Mesendoderm (in vitro differentiated cells): Measurements from ENCODE around the gene NGRN.

Source experiments
- DNase-seq: peaks from one replicate; pipeline ENCODE4 v3.0.0; 2013
- H2AK5ac ChIP-seq: 2 replicates; pipeline ENCODE4 v1.6.1; 2013; ENCODE audit warnings: low read length, inconsistent platforms
- H2BK120ac ChIP-seq: 2 replicates; pipeline ENCODE4 v1.6.1; 2013; ENCODE audit warnings: low read depth, mild to moderate bottlenecking, low read length, moderate library complexity, mixed read lengths
- H2BK15ac ChIP-seq: replicated peaks from 2 replicates; pipeline ENCODE4 v1.6.1; 2013; ENCODE audit warnings: low read depth, mild to moderate bottlenecking, moderate library complexity
- H2BK5ac ChIP-seq: 2 replicates; pipeline ENCODE4 v1.6.1; 2013; ENCODE audit warnings: low read length, inconsistent platforms
- H3K18ac ChIP-seq: 2 replicates; pipeline ENCODE4 v1.6.1; 2013; ENCODE audit warnings: mild to moderate bottlenecking, low read length, mixed read lengths
- H3K23ac ChIP-seq: one replicate; pipeline ENCODE4 v1.6.1; 2013; ENCODE audit warnings: low read length
- H3K27ac ChIP-seq: 2 replicates; pipeline ENCODE4 v1.5.1; 2013; ENCODE audit warnings: low read depth, mild to moderate bottlenecking, inconsistent platforms, low read length, moderate library complexity
- H3K27me3 ChIP-seq: 2 replicates; pipeline ENCODE4 v1.6.1; 2013; ENCODE audit warnings: low read length, control low read depth, mild to moderate bottlenecking, inconsistent platforms; ENCODE audit not compliant: insufficient read depth, poor library complexity
- H3K36me3 ChIP-seq: 2 replicates; pipeline ENCODE4 v1.6.1; 2013; ENCODE audit warnings: low read length, inconsistent platforms; ENCODE audit not compliant: control insufficient read depth, insufficient read depth
- H3K4ac ChIP-seq: one replicate; pipeline ENCODE4 v1.6.1; 2013; ENCODE audit warnings: low read depth, mild to moderate bottlenecking, low read length, moderate library complexity
- H3K4me1 ChIP-seq: 2 replicates; pipeline ENCODE4 v1.6.1; 2013; ENCODE audit warnings: low read depth, low read length, inconsistent platforms; ENCODE audit not compliant: control insufficient read depth
- H3K4me2 ChIP-seq: 2 replicates; pipeline ENCODE4 v1.6.1; 2013; ENCODE audit warnings: low read length
- H3K4me3 ChIP-seq: 2 replicates; pipeline ENCODE4 v1.5.1; 2013; ENCODE audit warnings: mild to moderate bottlenecking, low read length
- H3K56ac ChIP-seq: one replicate; pipeline ENCODE4 v1.6.1; 2013; ENCODE audit warnings: low read length
- H3K79me1 ChIP-seq: 2 replicates; pipeline ENCODE4 v1.6.1; 2013; ENCODE audit warnings: low read length, inconsistent platforms
- H3K79me2 ChIP-seq: 2 replicates; pipeline ENCODE4 v1.6.1; 2013; ENCODE audit warnings: mild to moderate bottlenecking, low read length; ENCODE audit not compliant: control insufficient read depth, insufficient read depth
- H3K9ac ChIP-seq: 2 replicates; pipeline ENCODE4 v1.6.1; 2013; ENCODE audit warnings: low read length, inconsistent platforms
- H4K5ac ChIP-seq: one replicate; pipeline ENCODE4 v1.6.1; 2013; ENCODE audit warnings: low read length
- H4K8ac ChIP-seq: one replicate; pipeline ENCODE4 v1.6.1; 2013; ENCODE audit warnings: low read depth, mild to moderate bottlenecking, control low read depth, low read length, moderate library complexity
- WGBS: extraction: QIAGEN DNeasy Blood & Tissue Kit; methylation state at CpG from one replicate; pipeline ENCODE4 v1.1.7; 2013; ENCODE audit warnings: low lambda C conversion rate, missing lambda C conversion rate; ENCODE audit not compliant: insufficient coverage; ENCODE audit errors: extremely low coverage; 5-methylcytosine and 5-hydroxymethylcytosine counted together

The NGRN gene

DNA sequence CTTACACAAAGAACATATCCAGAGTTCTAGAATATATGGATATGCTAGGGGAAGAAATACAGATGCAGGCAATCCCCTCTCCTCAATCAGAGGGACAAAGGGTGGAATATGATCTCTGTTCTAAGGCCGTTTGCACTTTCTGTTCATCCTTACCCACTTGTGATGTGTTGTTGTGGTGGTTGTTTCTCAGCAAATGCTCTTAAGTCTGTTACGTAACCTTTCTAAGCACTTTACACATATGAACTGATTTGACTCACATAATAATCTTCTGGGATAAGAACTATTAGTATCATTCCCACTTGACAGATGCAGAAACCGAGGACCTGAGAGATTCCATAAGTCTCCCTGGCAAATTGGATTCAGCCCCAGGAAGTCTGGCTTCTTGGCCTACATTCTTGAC lies 40.5 kb downstream of the NGRN start:
- Histone ChIP-seq H3K56ac (no peak overlapping the region), H3K4me1 (no peaks in the 10 kb centered on the region), H3K27me3 (no peaks in the 10 kb centered on the region), H3K79me1 (no peaks in the 10 kb centered on the region), H3K4me3 (no peak overlapping the region), H4K8ac (no peak overlapping the region), H3K36me3 (no peaks in the 10 kb centered on the region), H2BK120ac (no peak overlapping the region), H3K27ac (no peak overlapping the region), H3K23ac (no peak overlapping the region), H2BK15ac (no peak overlapping the region), H2BK5ac (no peak overlapping the region), H4K5ac (no peak overlapping the region), H3K4me2 (no peak overlapping the region), H3K9ac (no peak overlapping the region), H3K4ac (no peak overlapping the region), H3K18ac (no peak overlapping the region), H2AK5ac (no peak overlapping the region), H3K79me2 (no peaks in the 10 kb centered on the region)
- WGBS: no CpG with 5 or more reads among the region's 3 CpGs
- DNase-seq: no peak

DNA sequence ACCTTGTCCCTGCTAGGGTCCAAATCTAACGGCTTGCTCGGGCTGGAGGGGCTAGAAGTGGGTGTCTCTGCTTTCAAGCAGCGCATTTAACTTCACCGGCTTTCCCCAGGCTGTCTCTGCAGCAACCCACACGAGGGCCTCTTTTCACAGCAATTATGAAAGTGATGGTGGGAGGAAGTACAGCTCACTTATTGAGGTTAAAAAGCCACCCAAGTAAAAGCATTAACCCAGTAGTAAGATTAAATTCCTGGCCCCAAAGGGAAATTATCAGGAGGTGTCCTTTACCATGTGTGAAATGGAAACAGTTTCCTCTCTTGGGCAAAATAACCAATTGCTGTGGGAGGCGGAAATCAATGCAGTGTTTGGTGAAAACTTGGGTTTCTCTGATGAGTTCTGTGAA lies 41.1 kb downstream of the NGRN start:
- Histone ChIP-seq H3K27ac (no peak overlapping the region), H3K18ac (no peak overlapping the region), H3K79me1 (no peaks in the 10 kb centered on the region), H3K79me2 (no peaks in the 10 kb centered on the region), H3K9ac (no peak overlapping the region), H2BK5ac (no peak overlapping the region), H3K4me2 (no peak overlapping the region), H3K36me3 (no peaks in the 10 kb centered on the region), H4K8ac (no peak overlapping the region), H3K4me3 (no peak overlapping the region), H2BK120ac (no peak overlapping the region), H2BK15ac (no peak overlapping the region), H3K4me1 (no peaks in the 10 kb centered on the region), H3K27me3 (no peaks in the 10 kb centered on the region), H3K23ac (no peak overlapping the region), H2AK5ac (no peak overlapping the region), H4K5ac (no peak overlapping the region), H3K56ac (no peak overlapping the region), H3K4ac (no peak overlapping the region)
- WGBS: no CpG with 5 or more reads among the region's 6 CpGs
- DNase-seq: no peak

DNA sequence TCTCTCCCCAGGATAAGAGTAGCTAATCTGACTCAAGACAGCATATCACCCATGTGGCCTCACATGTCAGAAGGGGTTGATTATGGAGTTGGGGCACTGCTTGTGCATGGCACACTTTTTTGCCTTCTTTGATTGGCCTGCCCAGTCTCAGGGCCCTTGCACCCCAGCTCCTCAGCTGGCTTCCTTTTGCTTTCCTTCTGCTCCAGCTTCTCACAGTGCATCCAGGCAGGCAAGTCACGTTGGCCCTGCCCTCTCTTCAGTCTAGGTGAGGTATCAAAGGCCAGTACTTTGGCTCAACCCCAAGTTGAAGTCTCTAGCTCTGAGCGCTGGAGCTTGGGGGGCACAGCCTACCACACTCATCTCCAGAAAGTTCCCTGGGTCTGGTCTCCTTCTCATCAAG lies 42.2 kb downstream of the NGRN start:
- no peak overlapping the region for H3K4ac ChIP-seq
- no peak overlapping the region for H2AK5ac ChIP-seq
- no peak overlapping the region for H2BK15ac ChIP-seq
- no peaks in the 10 kb centered on the region for H3K4me1 ChIP-seq
- H3K27me3 ChIP-seq: no peaks in the 10 kb centered on the region
- no peak overlapping the region for H3K9ac ChIP-seq
- no peak overlapping the region for H4K8ac ChIP-seq
- no peak overlapping the region for H3K4me2 ChIP-seq
- H4K5ac ChIP-seq: no peak overlapping the region
- WGBS: no CpG with 5 or more reads among the region's 2 CpGs
- H3K79me1 ChIP-seq: no peaks in the 10 kb centered on the region
- H3K79me2 ChIP-seq: no peaks in the 10 kb centered on the region
- no peak overlapping the region for H3K4me3 ChIP-seq
- H2BK5ac ChIP-seq: no peak overlapping the region
- no peak overlapping the region for H2BK120ac ChIP-seq
- no peaks in the 10 kb centered on the region for H3K36me3 ChIP-seq
- H3K27ac ChIP-seq: no peak overlapping the region
- no peak overlapping the region for H3K56ac ChIP-seq
- H3K18ac ChIP-seq: no peak overlapping the region
- H3K23ac ChIP-seq: no peak overlapping the region
- no peak for DNase-seq

DNA sequence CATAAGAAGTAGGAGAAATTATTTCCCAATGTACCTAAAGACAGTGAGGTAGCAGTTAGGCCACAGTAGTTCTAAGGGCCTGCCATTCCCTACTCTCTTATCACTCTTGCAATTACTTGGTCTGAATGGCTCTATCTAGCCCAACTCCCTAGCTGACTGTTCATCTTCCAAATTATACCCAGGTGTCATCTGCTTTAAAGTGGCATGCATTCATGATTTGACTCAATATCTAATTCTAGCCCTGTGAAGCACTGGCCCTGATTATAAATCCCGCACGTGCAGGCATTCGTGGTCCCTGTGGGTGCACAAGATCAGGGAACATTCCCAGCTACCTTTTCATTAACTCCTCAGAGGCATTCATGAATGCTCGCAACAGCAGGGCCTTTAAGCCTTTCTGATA lies 43.5 kb downstream of the NGRN start:
- H2BK120ac ChIP-seq: no peak overlapping the region
- H3K79me1 ChIP-seq: no peaks in the 10 kb centered on the region
- no peak overlapping the region for H2BK15ac ChIP-seq
- H4K5ac ChIP-seq: no peak overlapping the region
- no peak overlapping the region for H4K8ac ChIP-seq
- H3K4me1 ChIP-seq: no peaks in the 10 kb centered on the region
- no peak overlapping the region for H2AK5ac ChIP-seq
- H3K79me2 ChIP-seq: no peaks in the 10 kb centered on the region
- no peak overlapping the region for H3K4me3 ChIP-seq
- no peak overlapping the region for H3K56ac ChIP-seq
- H3K4me2 ChIP-seq: no peak overlapping the region
- H2BK5ac ChIP-seq: no peak overlapping the region
- DNase-seq: no peak
- H3K36me3 ChIP-seq: no peaks in the 10 kb centered on the region
- no peak overlapping the region for H3K18ac ChIP-seq
- H3K4ac ChIP-seq: no peak overlapping the region
- no peak overlapping the region for H3K23ac ChIP-seq
- no peak overlapping the region for H3K27ac ChIP-seq
- H3K27me3 ChIP-seq: no peaks in the 10 kb centered on the region
- no CpG with 5 or more reads among the region's 4 CpGs for WGBS
- no peak overlapping the region for H3K9ac ChIP-seq

DNA sequence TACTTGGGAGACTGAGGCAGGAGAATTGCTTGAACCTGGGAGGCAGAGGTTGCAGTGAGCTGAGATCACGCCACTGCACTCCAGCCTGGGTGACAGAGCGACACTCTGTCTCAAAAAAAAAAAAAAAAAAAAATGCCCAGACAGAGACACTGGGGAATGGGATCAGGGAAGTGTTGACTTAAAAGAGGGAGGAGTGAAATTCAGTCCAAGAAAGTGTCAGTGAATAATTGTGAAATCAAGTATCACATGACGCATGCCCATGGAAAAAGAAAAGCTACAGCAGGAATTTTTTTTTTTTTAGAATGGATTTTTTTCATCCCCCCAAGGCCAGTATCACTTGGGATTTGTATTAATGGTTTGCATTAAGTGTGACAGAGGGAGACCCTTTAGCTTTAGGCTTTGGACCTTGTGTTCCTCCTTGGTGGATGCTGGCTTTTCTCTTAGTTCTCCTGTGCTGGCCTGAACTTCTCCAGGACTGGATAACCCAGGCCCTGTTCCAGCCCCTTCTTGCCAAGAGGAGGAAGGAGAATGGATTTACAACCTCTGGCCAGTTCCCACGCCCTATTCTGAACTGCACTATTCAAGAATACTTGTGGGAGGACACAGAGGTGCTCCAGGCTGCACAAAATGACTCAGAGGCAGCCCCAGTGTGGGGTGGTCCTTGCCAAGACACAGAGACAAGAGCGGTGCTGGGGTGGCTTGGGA lies 50.0 kb downstream of the NGRN start:
- no CpG with 5 or more reads among the region's 5 CpGs for WGBS
- DNase-seq: no peak
- Histone ChIP-seq H4K8ac (no peak overlapping the region), H3K56ac (no peak overlapping the region), H3K79me2 (no peaks in the 10 kb centered on the region), H3K4ac (no peak overlapping the region), H3K79me1 (no peaks in the 10 kb centered on the region), H3K27me3 (no peaks in the 10 kb centered on the region), H3K4me3 (no peak overlapping the region), H2AK5ac (no peak overlapping the region), H3K27ac (no peak overlapping the region), H2BK120ac (no peak overlapping the region), H3K9ac (no peak overlapping the region), H2BK5ac (no peak overlapping the region), H3K4me2 (no peak overlapping the region), H3K18ac (no peak overlapping the region), H3K23ac (no peak overlapping the region), H4K5ac (no peak overlapping the region), H2BK15ac (no peak overlapping the region), H3K4me1 (no peaks in the 10 kb centered on the region), H3K36me3 (no peaks in the 10 kb centered on the region)

DNA sequence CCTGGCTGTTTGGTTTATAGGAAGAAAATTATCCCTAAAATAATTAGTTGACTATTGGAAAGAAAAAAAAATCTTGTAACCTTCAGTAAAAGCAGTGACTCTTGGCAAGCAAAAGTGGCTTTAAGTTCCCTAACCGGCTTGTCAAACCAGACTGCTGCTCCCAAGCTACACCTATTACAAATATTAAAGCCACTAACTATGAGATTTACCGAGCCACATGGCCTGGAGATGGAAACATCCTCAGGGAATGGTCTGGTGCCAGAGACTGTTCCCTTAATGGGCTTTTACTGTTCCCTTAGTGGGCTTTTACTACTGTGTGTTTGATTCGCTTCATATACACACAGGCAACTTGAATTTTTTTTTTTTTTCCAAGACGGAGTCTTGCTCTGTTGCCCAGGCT lies 50.7 kb downstream of the NGRN start:
- H3K79me2 ChIP-seq: no peaks in the 10 kb centered on the region
- H3K79me1 ChIP-seq: no peaks in the 10 kb centered on the region
- no peak overlapping the region for H3K23ac ChIP-seq
- H3K4me2 ChIP-seq: no peak overlapping the region
- no peak overlapping the region for H3K56ac ChIP-seq
- no peak overlapping the region for H4K8ac ChIP-seq
- H3K4ac ChIP-seq: no peak overlapping the region
- DNase-seq: no peak
- no peaks in the 10 kb centered on the region for H3K36me3 ChIP-seq
- H2BK15ac ChIP-seq: no peak overlapping the region
- no peak overlapping the region for H2BK5ac ChIP-seq
- H3K4me3 ChIP-seq: no peak overlapping the region
- H4K5ac ChIP-seq: no peak overlapping the region
- H3K27me3 ChIP-seq: no peaks in the 10 kb centered on the region
- H3K9ac ChIP-seq: no peak overlapping the region
- H2AK5ac ChIP-seq: no peak overlapping the region
- no peak overlapping the region for H3K18ac ChIP-seq
- no peaks in the 10 kb centered on the region for H3K4me1 ChIP-seq
- no peak overlapping the region for H3K27ac ChIP-seq
- WGBS: no CpG with 5 or more reads among the region's 4 CpGs
- H2BK120ac ChIP-seq: no peak overlapping the region
